HFFc6 (cell line): ENCODE data around the gene RIMS4. TPM values are rescaled to one million over a fixed set of nuclear protein-coding genes. Genes with fewer than 3 reads are reported as not detected.

Experiments
- DNase-seq: peaks from one replicate; pipeline ENCODE4 v3.0.0-alpha.2; 2018
- H3K27ac Mint-ChIP-seq: 2 replicates; pipeline ENCODE4 v1.8.0; 2020; ENCODE audit warnings: mild to moderate bottlenecking, mixed read lengths
- H3K27me3 Mint-ChIP-seq: 2 replicates; pipeline ENCODE4 v1.8.0; 2021; ENCODE audit warnings: mild to moderate bottlenecking, moderate library complexity, mixed read lengths; ENCODE audit not compliant: insufficient read depth
- H3K36me3 Mint-ChIP-seq: 2 replicates; pipeline ENCODE4 v1.8.0; 2021; ENCODE audit warnings: low read depth, mixed read lengths
- H3K4me1 Mint-ChIP-seq: 2 replicates; pipeline ENCODE4 v1.8.0; 2020; ENCODE audit warnings: low read depth, mixed read lengths
- H3K4me3 Mint-ChIP-seq: 2 replicates; pipeline ENCODE4 v1.8.0; 2020; ENCODE audit warnings: mild to moderate bottlenecking, moderate library complexity, mixed read lengths
- H3K9me3 Mint-ChIP-seq: 2 replicates; pipeline ENCODE4 v1.8.0; 2020; ENCODE audit warnings: mild to moderate bottlenecking, mixed read lengths
- total RNA-seq, 6 experiments: library from RNA; stranded (reverse); fragmentation: NEBNext Ultra II Directional; extraction: Animal tissue kit (Norgen Biotek cat#: 25700); gene quantifications; 2 replicates in 1 of 6; 3 replicates in 5 of 6; pipeline ENCODE4 v1.2.3, GENCODE V29; 2021
- TF ChIP-seq, protein P1 (sequence below): fragments of 200-600 bp; sonication (generic); IDR thresholded peaks from 2 replicates; pipeline ENCODE4 v1.5.0; 2021; ENCODE audit warnings: antibody characterized with exemption, mild to moderate bottlenecking

RIMS4 gene
- total RNA-seq, 6 experiments from 2014 or later = not detected

DNA sequence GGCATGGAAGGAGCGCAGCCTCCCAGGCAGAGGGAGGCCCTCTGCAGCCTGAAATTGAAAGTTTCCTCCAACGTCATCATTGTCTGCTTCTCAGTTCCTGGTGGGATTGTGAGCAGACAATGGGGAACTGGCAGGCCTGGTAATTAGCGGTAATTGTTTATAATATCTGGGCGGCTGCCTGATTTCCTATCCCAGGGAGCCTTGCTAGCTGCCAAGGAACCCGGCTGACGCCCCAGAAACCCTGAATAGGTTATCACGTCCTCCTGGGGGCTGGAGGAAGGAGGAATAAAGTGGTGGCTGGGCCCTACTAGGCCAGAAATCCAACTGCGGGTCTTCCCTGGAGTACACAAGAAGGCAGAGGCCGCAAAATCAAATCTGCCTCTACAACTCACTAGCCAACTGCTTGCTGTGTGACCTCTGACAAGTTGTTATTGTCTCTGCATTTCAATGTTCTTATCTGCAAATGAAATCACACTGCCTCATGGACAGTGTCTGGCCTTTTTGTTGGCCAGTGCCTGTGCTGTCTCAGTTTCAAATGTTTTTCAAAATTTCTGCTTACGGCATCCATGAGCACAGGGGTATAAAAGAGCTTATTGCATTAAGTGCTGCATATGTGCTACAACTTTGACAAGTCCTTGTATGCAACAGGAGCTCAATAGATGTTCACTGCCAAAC lies 47.7 kb downstream of the RIMS4 start:
- Mint-ChIP-seq H3K27me3 (peaks cover 23% of the 10 kb centered on the region), H3K27ac (no peak overlapping the region), H3K36me3 (no peaks in the 10 kb centered on the region), H3K9me3 (no peaks in the 10 kb centered on the region), H3K4me1 (peaks cover 11% of the 10 kb centered on the region; the same call in 1 of the 2 replicates), H3K4me3 (no peak overlapping the region)
- no peak for DNase-seq
- TF ChIP-seq, protein P1, sequence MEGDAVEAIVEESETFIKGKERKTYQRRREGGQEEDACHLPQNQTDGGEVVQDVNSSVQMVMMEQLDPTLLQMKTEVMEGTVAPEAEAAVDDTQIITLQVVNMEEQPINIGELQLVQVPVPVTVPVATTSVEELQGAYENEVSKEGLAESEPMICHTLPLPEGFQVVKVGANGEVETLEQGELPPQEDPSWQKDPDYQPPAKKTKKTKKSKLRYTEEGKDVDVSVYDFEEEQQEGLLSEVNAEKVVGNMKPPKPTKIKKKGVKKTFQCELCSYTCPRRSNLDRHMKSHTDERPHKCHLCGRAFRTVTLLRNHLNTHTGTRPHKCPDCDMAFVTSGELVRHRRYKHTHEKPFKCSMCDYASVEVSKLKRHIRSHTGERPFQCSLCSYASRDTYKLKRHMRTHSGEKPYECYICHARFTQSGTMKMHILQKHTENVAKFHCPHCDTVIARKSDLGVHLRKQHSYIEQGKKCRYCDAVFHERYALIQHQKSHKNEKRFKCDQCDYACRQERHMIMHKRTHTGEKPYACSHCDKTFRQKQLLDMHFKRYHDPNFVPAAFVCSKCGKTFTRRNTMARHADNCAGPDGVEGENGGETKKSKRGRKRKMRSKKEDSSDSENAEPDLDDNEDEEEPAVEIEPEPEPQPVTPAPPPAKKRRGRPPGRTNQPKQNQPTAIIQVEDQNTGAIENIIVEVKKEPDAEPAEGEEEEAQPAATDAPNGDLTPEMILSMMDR = no peak

DNA sequence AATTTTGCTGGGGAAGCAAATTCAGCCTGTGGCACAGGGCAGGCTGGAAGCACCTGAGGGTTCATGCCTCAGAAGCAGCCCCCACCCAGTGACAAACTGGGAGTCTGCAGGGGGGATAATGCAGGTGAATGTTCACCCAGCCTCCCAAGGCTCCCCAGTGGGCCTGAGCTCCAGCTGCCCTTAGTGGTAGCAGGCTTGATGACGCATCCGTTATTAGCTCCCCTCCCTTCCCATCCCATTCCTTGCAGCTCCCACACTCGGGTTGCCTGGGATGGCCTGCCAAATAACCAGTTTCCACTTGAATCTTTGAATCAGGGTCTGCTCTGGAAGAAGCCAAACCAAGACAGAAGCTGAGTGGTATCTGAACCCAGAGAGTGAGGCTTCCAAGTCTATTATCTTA lies 48.9 kb downstream of the RIMS4 start:
- Mint-ChIP-seq H3K27me3 (peaks cover 21% of the 10 kb centered on the region), H3K36me3 (no peaks in the 10 kb centered on the region), H3K9me3 (no peaks in the 10 kb centered on the region), H3K27ac (no peak overlapping the region), H3K4me1 (peaks cover 11% of the 10 kb centered on the region; the same call in 1 of the 2 replicates), H3K4me3 (no peak overlapping the region)
- TF ChIP-seq, protein P1 = no peak
- DNase-seq = no peak

DNA sequence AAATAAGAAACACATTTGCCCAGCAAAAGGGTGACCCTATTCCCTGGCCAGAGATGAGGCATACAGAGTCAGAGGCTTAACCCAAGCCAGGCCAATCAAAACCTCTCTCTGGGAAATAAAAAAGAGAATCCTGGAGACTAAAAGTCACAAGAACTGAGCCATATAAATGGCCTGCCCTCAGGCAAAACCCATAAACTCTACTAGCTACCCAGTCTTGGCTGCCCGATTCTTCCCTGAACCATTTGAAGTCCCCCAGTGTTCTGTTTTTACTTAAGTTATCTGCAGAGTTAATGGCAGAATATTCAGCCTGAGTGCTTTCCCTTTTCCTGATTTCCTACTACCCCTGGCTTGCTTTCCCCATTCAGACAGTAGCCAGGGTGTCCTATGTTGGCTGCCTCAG lies 50.8 kb downstream of the RIMS4 start:
- TF ChIP-seq, protein P1 = no peak
- Mint-ChIP-seq H3K4me3 (no peak overlapping the region), H3K9me3 (no peaks in the 10 kb centered on the region), H3K27me3 (peaks cover 25% of the 10 kb centered on the region), H3K36me3 (no peaks in the 10 kb centered on the region), H3K4me1 (peaks cover 5% of the 10 kb centered on the region; the same call in 1 of the 2 replicates), H3K27ac (no peak overlapping the region)
- no peak for DNase-seq

DNA sequence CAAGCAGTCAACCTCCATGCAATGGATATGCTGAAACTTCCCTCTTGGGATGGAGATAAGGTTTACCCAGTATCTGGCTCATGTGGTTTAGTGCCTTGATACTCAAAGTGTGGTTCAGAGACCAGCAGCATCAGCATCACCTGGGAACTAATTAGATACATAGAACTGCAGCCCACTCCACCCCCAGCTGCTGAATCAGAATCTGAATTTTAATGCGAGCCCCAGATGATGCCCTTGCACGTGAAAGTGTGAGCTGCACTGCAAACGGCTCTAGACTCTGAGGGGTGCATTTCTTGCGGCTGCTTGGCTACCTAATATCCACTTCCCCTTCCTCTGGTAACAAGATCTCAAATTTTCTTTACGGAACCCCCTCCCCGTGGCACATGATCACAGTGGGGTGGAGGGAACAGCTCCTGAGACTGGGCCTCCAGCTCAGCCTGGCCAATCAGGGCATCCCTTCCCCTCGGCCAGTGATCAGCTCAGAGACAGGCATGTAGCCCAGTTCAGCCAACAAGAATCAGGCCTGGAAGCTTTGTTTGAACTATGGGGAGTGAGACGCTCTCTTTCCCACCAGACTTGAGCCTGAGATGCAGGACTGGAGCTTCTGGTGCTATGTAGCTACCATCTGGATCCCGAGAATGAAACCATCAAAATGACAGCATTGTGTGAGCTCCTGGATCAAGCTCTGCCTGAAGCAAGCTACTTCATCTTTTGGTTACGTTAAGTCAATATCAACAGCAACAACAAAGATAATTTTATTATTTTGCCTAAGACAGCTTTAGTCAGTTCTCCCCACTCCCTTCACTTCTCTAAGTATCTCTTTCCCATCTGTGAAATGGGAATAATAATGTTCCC lies 51.9 kb downstream of the RIMS4 start:
- Mint-ChIP-seq H3K4me1 (peaks cover 5% of the 10 kb centered on the region; the same call in 1 of the 2 replicates), H3K36me3 (no peaks in the 10 kb centered on the region), H3K4me3 (no peak overlapping the region), H3K27ac (no peak overlapping the region), H3K9me3 (no peaks in the 10 kb centered on the region), H3K27me3 (peaks cover 26% of the 10 kb centered on the region)
- DNase-seq = no peak
- TF ChIP-seq, protein P1 = no peak

DNA sequence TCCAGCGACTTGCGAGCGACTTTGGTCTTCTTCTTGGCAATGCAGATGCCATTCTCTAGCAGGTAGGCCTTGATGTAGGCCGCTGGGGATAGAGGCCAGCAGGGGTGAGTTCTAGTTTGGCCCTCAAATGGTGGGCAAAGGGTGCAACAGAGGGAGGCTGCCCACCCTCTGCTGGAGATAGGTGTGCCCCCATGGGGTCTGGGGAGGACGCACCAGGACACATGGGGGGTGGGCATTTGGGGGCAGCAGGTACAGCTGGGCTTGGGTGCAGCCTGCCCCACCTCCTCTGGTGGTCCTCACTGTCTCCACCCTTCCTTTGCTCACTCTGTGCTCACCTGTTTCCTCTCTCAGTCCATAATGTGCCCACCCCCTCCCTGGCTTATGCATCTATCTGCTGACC lies 53.4 kb downstream of the RIMS4 start:
- peaks cover 5% of the 10 kb centered on the region; the same call in 1 of the 2 replicates for H3K4me1 Mint-ChIP-seq
- no peaks in the 10 kb centered on the region for H3K36me3 Mint-ChIP-seq
- no peak for DNase-seq
- H3K9me3 Mint-ChIP-seq = no peaks in the 10 kb centered on the region
- no peak overlapping the region for H3K4me3 Mint-ChIP-seq
- peaks cover 33% of the 10 kb centered on the region for H3K27me3 Mint-ChIP-seq
- TF ChIP-seq, protein P1 = no peak
- H3K27ac Mint-ChIP-seq = no peak overlapping the region
